ENCODE data around the gene ACSM5.
"Not testable (repeated sequence)": the region's sequence is repeated elsewhere in the genome, so short reads cannot be mapped to it uniquely, and the experiment has no call there.

The ACSM5 gene

GRCh38 chr16:20453633-20454032 is 44.3 kb downstream of the ACSM5 start:
- not testable (repeated sequence) for DNase-seq

- not testable (repeated sequence) for DNase-seq
Measured at GRCh38 chr16:20459227-20459626, 49.9 kb downstream of the ACSM5 start.

GRCh38 chr16:20460313-20460712 is 51.0 kb downstream of the ACSM5 start:
- DNase-seq = not testable (repeated sequence)

GRCh38 chr16:20468954-20469353 is 59.6 kb downstream of the ACSM5 start:
- not testable (repeated sequence) for DNase-seq

GRCh38 chr16:20469930-20470329 is 60.6 kb downstream of the ACSM5 start:
- not testable (repeated sequence) for DNase-seq

GRCh38 chr16:20470732-20471131 is 61.4 kb downstream of the ACSM5 start:
- DNase-seq = not testable (repeated sequence)

GRCh38 chr16:20477188-20477744 is 67.9 kb downstream of the ACSM5 start:
- not testable (repeated sequence) for DNase-seq

- not testable (repeated sequence) for DNase-seq
Measured at GRCh38 chr16:20483989-20484388, 74.7 kb downstream of the ACSM5 start.

- DNase-seq = no peak
Measured at GRCh38 chr16:20484726-20485125, 75.4 kb downstream of the ACSM5 start.

- DNase-seq = no peak
Measured at GRCh38 chr16:20485408-20485807, 76.1 kb downstream of the ACSM5 start.
